ENCODE data around the gene ATXN10. TPM values are rescaled to one million over a fixed set of nuclear protein-coding genes. Genes with fewer than 3 reads are reported as not detected.

ATXN10 gene
- total and polyA plus RNA-seq, 2 donors (not counting 1 experiment from before 2014, with no cell fraction given) = 52.3 to 95.5 TPM

DNA sequence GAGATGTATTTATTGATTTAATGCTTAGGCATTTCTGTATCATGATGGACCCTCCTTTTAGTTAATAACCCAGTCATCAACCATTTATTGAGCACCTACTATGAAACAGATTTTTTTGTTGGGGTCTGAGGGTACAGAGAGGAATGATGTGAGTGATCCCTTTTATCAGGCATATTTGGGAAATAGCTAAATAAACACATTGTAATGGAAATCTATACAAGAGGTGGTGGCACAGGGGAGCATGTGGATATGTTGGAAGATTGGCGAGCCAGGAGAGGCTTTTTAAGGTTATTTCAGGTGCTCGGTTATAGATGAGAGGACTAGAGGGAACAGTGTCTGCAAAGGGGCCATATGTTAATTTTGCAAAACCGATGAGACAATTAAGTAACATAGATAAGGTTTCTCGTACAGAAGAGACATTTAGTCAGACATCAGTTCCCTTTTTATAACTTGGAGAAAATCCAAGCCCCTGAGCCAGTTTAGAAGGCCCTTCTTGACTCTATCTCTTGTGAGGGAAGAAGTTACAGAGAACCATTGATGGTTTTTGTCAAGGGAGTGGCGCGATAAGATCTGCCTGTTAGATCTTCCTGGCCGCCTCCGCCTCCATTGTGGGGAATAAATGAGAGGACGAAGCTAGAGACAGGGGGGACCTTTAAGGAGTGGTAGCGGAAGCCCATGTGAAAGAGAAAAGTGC lies 2.0 kb downstream of the ATXN10 start:
- intact Hi-C loops (cut with micrococcal nuclease) = no loop called here
- H3K9me3 ChIP-seq (ENCODE audit: control extremely low read depth in 1 of 3, control insufficient read depth in 2 of 3, insufficient read depth in 1 of 3, low read length in 2 of 3) = no peaks in the 10 kb centered on the region
- H3K27ac ChIP-seq (ENCODE audit: low read length in 2 of 2) = peak overlapping the region in 1 of 2 donors; percentile 10
- Mint-ChIP-seq H3K9me3 (ENCODE audit: insufficient read depth) (no peaks in the 10 kb centered on the region), H3K27me3 (no peaks in the 10 kb centered on the region), H3K27ac (no peak overlapping the region), H3K4me3 (peak overlapping the region; percentile 89), H3K4me1 (peaks cover 34% of the 10 kb centered on the region)
- peaks cover 19% of the 10 kb centered on the region for H4K20me1 ChIP-seq (ENCODE audit: control insufficient read depth, insufficient read depth, low read length, poor library complexity, severe bottlenecking)
- no peak overlapping the region for H2AFZ ChIP-seq (ENCODE audit: insufficient read depth, low read depth, low read length, poor library complexity, severe bottlenecking)
- TF ChIP-seq, protein P1, sequence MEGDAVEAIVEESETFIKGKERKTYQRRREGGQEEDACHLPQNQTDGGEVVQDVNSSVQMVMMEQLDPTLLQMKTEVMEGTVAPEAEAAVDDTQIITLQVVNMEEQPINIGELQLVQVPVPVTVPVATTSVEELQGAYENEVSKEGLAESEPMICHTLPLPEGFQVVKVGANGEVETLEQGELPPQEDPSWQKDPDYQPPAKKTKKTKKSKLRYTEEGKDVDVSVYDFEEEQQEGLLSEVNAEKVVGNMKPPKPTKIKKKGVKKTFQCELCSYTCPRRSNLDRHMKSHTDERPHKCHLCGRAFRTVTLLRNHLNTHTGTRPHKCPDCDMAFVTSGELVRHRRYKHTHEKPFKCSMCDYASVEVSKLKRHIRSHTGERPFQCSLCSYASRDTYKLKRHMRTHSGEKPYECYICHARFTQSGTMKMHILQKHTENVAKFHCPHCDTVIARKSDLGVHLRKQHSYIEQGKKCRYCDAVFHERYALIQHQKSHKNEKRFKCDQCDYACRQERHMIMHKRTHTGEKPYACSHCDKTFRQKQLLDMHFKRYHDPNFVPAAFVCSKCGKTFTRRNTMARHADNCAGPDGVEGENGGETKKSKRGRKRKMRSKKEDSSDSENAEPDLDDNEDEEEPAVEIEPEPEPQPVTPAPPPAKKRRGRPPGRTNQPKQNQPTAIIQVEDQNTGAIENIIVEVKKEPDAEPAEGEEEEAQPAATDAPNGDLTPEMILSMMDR (IDR thresholded peaks at IDR 0.05) = no peak
- no peak for TF ChIP-seq EZH2 (IDR thresholded peaks at IDR 0.05; ENCODE audit: borderline replicate concordance, insufficient read depth, low read depth, low read length, poor library complexity, severe bottlenecking)
- ATAC-seq (ENCODE audit: low read depth) = no peak
- 96% methylated on average over 8 of the region's 10 CpGs for WGBS (ENCODE audit: insufficient coverage)
- H3K36me3 ChIP-seq (replicated peaks in 1 of 2; ENCODE audit: control extremely low read depth in 1 of 2, control insufficient read depth in 1 of 2, extremely low read depth in 1 of 2, insufficient read depth in 2 of 2, low read length in 1 of 2) = no peaks in the 10 kb centered on the region
- no peak overlapping the region for H3K9ac ChIP-seq (ENCODE audit: low read length)
- peak overlapping the region; percentile 87 for H3K4me2 ChIP-seq (replicated peaks; ENCODE audit: low read depth, low read length, poor library complexity, severe bottlenecking)
- peaks cover 17 to 19% of the 10 kb centered on the region in 2 donors for H3K4me1 ChIP-seq (ENCODE audit: control insufficient read depth in 2 of 2, insufficient read depth in 2 of 2, low read length in 2 of 2)
- CTCF ChIA-PET = no interaction called here
- no peak for DNase-seq
- H3K79me2 ChIP-seq (ENCODE audit: control insufficient read depth, insufficient read depth, low read length) = peaks cover 66% of the 10 kb centered on the region
- no peaks in the 10 kb centered on the region for H3K27me3 ChIP-seq (replicated peaks in 1 of 4; ENCODE audit: control extremely low read depth in 1 of 4, control insufficient read depth in 3 of 4, insufficient read depth in 4 of 4, low read length in 3 of 4)
- H3K4me3 ChIP-seq (ENCODE audit: control extremely low read depth in 1 of 5, extremely low read depth in 1 of 5, insufficient read depth in 1 of 5, low read depth in 2 of 5, low read length in 4 of 5) = no peak overlapping the region
- POLR2A ChIA-PET = no interaction called here

DNA sequence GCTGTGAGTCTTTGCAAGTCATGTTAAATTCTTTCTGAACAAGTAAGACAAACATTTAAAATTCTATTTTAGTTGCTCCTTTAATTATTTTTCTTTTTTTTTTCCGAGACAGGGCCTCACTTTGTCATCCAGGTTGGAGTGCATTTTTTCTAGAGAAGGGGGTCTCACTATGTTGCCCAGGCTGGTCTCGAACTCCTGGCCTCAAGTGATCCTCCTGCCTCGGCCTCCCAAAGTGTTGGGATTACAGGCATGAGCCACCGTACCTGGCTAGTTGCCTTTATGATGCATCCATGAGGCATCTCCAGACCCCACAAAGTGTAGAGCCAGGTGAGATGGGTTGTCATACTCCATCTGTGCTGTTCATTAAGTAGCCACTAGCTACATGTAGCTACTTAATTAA lies 4.4 kb downstream of the ATXN10 start:
- TF ChIP-seq EZH2 (IDR thresholded peaks at IDR 0.05; ENCODE audit: borderline replicate concordance, insufficient read depth, low read depth, low read length, poor library complexity, severe bottlenecking) = no peak
- TF ChIP-seq, protein P1 (IDR thresholded peaks at IDR 0.05) = no peak
- no peak overlapping the region for H3K4me3 Mint-ChIP-seq
- no peaks in the 10 kb centered on the region for H3K27me3 ChIP-seq (replicated peaks in 1 of 4; ENCODE audit: control extremely low read depth in 1 of 4, control insufficient read depth in 3 of 4, insufficient read depth in 4 of 4, low read length in 3 of 4)
- WGBS (ENCODE audit: insufficient coverage) = 100% methylated on average over 2 of the region's 4 CpGs
- peaks cover 22 to 24% of the 10 kb centered on the region in 2 donors for H3K4me1 ChIP-seq (ENCODE audit: control insufficient read depth in 2 of 2, insufficient read depth in 2 of 2, low read length in 2 of 2)
- H3K27ac ChIP-seq (ENCODE audit: low read length in 2 of 2) = no peak overlapping the region
- ChIA-PET POLR2A (no interaction called here), CTCF (interaction anchor here (0.6 to 1.4 kb wide), 2 partner anchors 31 to 578 kb away, joined by 3 to 4 read pairs; no protein-coding TSS in a partner anchor)
- H3K9me3 ChIP-seq (ENCODE audit: control extremely low read depth in 1 of 3, control insufficient read depth in 2 of 3, insufficient read depth in 1 of 3, low read length in 2 of 3) = no peaks in the 10 kb centered on the region
- no peaks in the 10 kb centered on the region for H3K36me3 ChIP-seq (replicated peaks in 1 of 2; ENCODE audit: control extremely low read depth in 1 of 2, control insufficient read depth in 1 of 2, extremely low read depth in 1 of 2, insufficient read depth in 2 of 2, low read length in 1 of 2)
- no peak for DNase-seq
- H3K9me3 Mint-ChIP-seq (ENCODE audit: insufficient read depth) = no peaks in the 10 kb centered on the region
- intact Hi-C loops (cut with micrococcal nuclease) = no loop called here
- H3K4me1 Mint-ChIP-seq = peaks cover 42% of the 10 kb centered on the region
- no peak overlapping the region for H3K27ac Mint-ChIP-seq
- no peak overlapping the region for H3K4me3 ChIP-seq (ENCODE audit: control extremely low read depth in 1 of 5, extremely low read depth in 1 of 5, insufficient read depth in 1 of 5, low read depth in 2 of 5, low read length in 4 of 5)
- no peak overlapping the region for H3K4me2 ChIP-seq (replicated peaks; ENCODE audit: low read depth, low read length, poor library complexity, severe bottlenecking)
- H3K79me2 ChIP-seq (ENCODE audit: control insufficient read depth, insufficient read depth, low read length) = peaks cover 87% of the 10 kb centered on the region
- H2AFZ ChIP-seq (ENCODE audit: insufficient read depth, low read depth, low read length, poor library complexity, severe bottlenecking) = no peak overlapping the region
- H3K27me3 Mint-ChIP-seq = no peaks in the 10 kb centered on the region
- ATAC-seq (ENCODE audit: low read depth) = no peak
- H3K9ac ChIP-seq (ENCODE audit: low read length) = no peak overlapping the region
- peaks cover 35% of the 10 kb centered on the region for H4K20me1 ChIP-seq (ENCODE audit: control insufficient read depth, insufficient read depth, low read length, poor library complexity, severe bottlenecking)
